T-cell (primary cell): ENCODE results near the gene CAMK2D. TPM values are rescaled to one million over a fixed set of nuclear protein-coding genes. Genes with fewer than 3 reads are reported as not detected.

Source experiments
- ATAC-seq, 4 experiments: fragments of 200-7000 bp in 3 of 4; fragments of 150-1000 bp in 1 of 4; cut with Tn5 transposase; replicated peaks in 1 of 4; 1 replicate in 3 of 4; 2 replicates in 1 of 4; pipeline ENCODE4 v1.10.0; 2021; ENCODE audit warnings: moderate library complexity in 3 of 4, mild to moderate bottlenecking in 2 of 4, moderate number of reproducible peaks in 1 of 4
- CTCF ChIA-PET, 2 donors: fragments of 300-600 bp; sonication (Branson Sonifier 250); formaldehyde crosslinking; loops; one replicate each; lab custom pipeline; 2022; ENCODE audit warnings: antibody characterized with exemption in 2 of 2; lab: Charles Lee
- POLR2A ChIA-PET, 2 donors: fragments of 300-600 bp; sonication (Branson Sonifier 250); formaldehyde crosslinking; loops; one replicate each; lab custom pipeline; 2022; ENCODE audit warnings: antibody characterized with exemption in 2 of 2; lab: Charles Lee
- DNase-seq, 35 experiments: peaks; one replicate each; pipeline versions ENCODE4 v3.0.0 to v3.0.0-alpha.2; 2013 to 2023
- H3K27ac ChIP-seq: one replicate; pipeline ENCODE4 v1.5.1; 2013; ENCODE audit warnings: low read length
- H3K27me3 ChIP-seq, 2 experiments: replicated peaks in 1 of 2; 1 replicate in 1 of 2; 2 replicates in 1 of 2; pipeline versions ENCODE4 v1.6.1 to v1.7.0; 2013; ENCODE audit warnings: low read length in 1 of 2, mixed read lengths in 1 of 2; ENCODE audit not compliant: control insufficient read depth in 2 of 2, insufficient read depth in 2 of 2; ENCODE audit errors: extremely low read depth in 1 of 2
- H3K36me3 ChIP-seq, 2 donors: 1 replicate in 1 of 2; 2 replicates in 1 of 2; pipeline versions ENCODE4 v1.6.1 to v1.7.0; 2013; ENCODE audit warnings: low read length in 1 of 2; ENCODE audit not compliant: control insufficient read depth in 2 of 2, insufficient read depth in 1 of 2; ENCODE audit errors: extremely low read depth in 1 of 2
- H3K4me1 ChIP-seq, 2 experiments: 1 replicate in 1 of 2; 2 replicates in 1 of 2; pipeline versions ENCODE4 v1.6.1 to v1.7.0; 2013; ENCODE audit warnings: low read length in 2 of 2, mixed read lengths in 1 of 2; ENCODE audit not compliant: insufficient read depth in 2 of 2, control insufficient read depth in 1 of 2; ENCODE audit errors: extremely low read depth in 1 of 2
- H3K4me3 ChIP-seq, 2 donors: 1 replicate in 1 of 2; 2 replicates in 1 of 2; pipeline versions ENCODE4 v1.5.1 to v1.7.0; 2013; ENCODE audit warnings: mild to moderate bottlenecking in 2 of 2, low read length in 1 of 2, moderate library complexity in 1 of 2; ENCODE audit not compliant: control insufficient read depth in 1 of 2; ENCODE audit errors: extremely low read depth in 1 of 2
- H3K9me3 ChIP-seq: 2 replicates; pipeline ENCODE4 v1.7.0; 2013
- H3K27ac Mint-ChIP-seq, 2 donors: one replicate each; pipeline ENCODE4 v1.8.0; 2020 to 2021; ENCODE audit warnings: mild to moderate bottlenecking in 2 of 2, mixed read lengths in 2 of 2
- H3K27me3 Mint-ChIP-seq, 2 donors: one replicate each; pipeline ENCODE4 v1.8.0; 2021 to 2022; ENCODE audit warnings: mixed read lengths in 2 of 2
- H3K36me3 Mint-ChIP-seq: one replicate; pipeline ENCODE4 v1.8.0; 2021; ENCODE audit warnings: mixed read lengths
- H3K4me1 Mint-ChIP-seq, 3 donors: one replicate each; pipeline ENCODE4 v1.8.0; 2020 to 2022; ENCODE audit warnings: mixed read lengths in 3 of 3, mild to moderate bottlenecking in 1 of 3
- H3K4me3 Mint-ChIP-seq, 3 donors: one replicate each; pipeline ENCODE4 v1.8.0; 2020 to 2022; ENCODE audit warnings: mild to moderate bottlenecking in 3 of 3, mixed read lengths in 3 of 3, moderate library complexity in 3 of 3
- H3K9me3 Mint-ChIP-seq, 3 donors: one replicate each; pipeline ENCODE4 v1.8.0; 2020 to 2022; ENCODE audit warnings: mixed read lengths in 3 of 3
- WGBS: methylation state at CpG from one replicate; pipeline ENCODE4 v1.1.5; 2013; ENCODE audit warnings: missing lambda C conversion rate; ENCODE audit not compliant: insufficient coverage; 5-methylcytosine and 5-hydroxymethylcytosine counted together
- total RNA-seq, 35 experiments: library from RNA in 6 of 35; stranded (reverse) in 6 of 35; fragments of 120-200 nt in 1 of 35; gene quantifications; one replicate each; pipeline versions ENCODE4 v1.2.1 to v1.2.4 and lab custom pipeline; 2013 to 2026

The CAMK2D gene
- total RNA-seq, 5 donors from 2014 or later (not counting 1 experiment from before 2014, with no cell fraction given), result 30.9 to 36.2 (median 35.4) TPM

- Histone ChIP-seq H3K4me3 (no peak overlapping the region), H3K27ac (peak overlapping the region; percentile 71), H3K27me3 (no peaks in the 10 kb centered on the region), H3K9me3 (no peaks in the 10 kb centered on the region), H3K36me3 (no peaks in the 10 kb centered on the region), H3K4me1 (peaks cover 7 to 18% of the 10 kb centered on the region in 2 experiments)
- Mint-ChIP-seq H3K36me3 (peaks cover 5% of the 10 kb centered on the region), H3K9me3 (no peaks in the 10 kb centered on the region), H3K4me1 (peaks cover 50 to 60% (median 59%) of the 10 kb centered on the region in 3 donors), H3K4me3 (peak overlapping the region in 1 of 3 donors; percentile 45), H3K27ac (no peak overlapping the region), H3K27me3 (no peaks in the 10 kb centered on the region)
- ChIA-PET POLR2A (interaction anchor here in 1 of 2 donors (1.1 kb wide), 1 partner anchor 54 kb away, joined by 3 read pairs; no protein-coding TSS in a partner anchor), CTCF (interaction anchor here in 1 of 2 donors (0.9 to 3.2 kb wide), 4 partner anchors 19 to 127 kb away, joined by 3 to 19 read pairs (median 6); no protein-coding TSS in a partner anchor)
- DNase-seq, result peak in 1 of 35 experiments; percentile 6
- no peak for ATAC-seq
- no CpG with 5 or more reads among the region's 1 CpG for WGBS
Measured at GRCh38 chr4:113637363-113637762, 124.2 kb downstream of the CAMK2D start.

DNA sequence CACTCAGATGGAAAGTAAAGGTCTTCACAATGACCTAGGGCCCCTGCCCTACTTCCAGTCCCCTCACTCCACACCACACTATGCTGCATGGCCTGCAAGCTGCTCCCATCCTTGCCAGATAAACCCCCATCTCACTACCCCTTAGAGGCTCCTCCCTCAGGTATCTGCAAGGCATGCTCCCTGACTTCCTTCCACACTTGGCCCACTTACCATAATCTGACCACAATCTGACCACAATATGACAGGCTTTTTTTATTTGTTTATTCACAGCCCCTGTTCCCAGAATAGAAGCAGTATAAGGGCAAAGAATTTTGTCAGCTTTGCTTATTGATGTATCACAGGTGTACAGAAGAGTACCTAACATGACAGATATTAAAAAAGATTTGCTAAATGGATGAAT, 124.7 kb downstream of the CAMK2D start:
- ChIA-PET CTCF (interaction anchor here in 1 of 2 donors (0.6 to 3.2 kb wide), 3 partner anchors 41 to 257 kb away, joined by 3 to 19 read pairs (median 9); no protein-coding TSS in a partner anchor), POLR2A (no interaction called here)
- no peaks in the 10 kb centered on the region for H3K27me3 ChIP-seq
- Mint-ChIP-seq H3K4me3 (peak overlapping the region; percentile 13 to 61 (median 45)), H3K4me1 (peaks cover 50 to 57% (median 55%) of the 10 kb centered on the region in 3 donors), H3K27me3 (no peaks in the 10 kb centered on the region), H3K36me3 (peaks cover 5% of the 10 kb centered on the region), H3K9me3 (no peaks in the 10 kb centered on the region), H3K27ac (peak overlapping the region; percentile 86 to 95)
- H3K9me3 ChIP-seq, result no peaks in the 10 kb centered on the region
- H3K27ac ChIP-seq, result peak overlapping the region; percentile 71
- DNase-seq, result peak in 26 of 35 experiments; percentile 3 to 68 (median 14)
- H3K4me1 ChIP-seq, result peaks cover 7 to 18% of the 10 kb centered on the region in 2 experiments
- H3K4me3 ChIP-seq, result no peak overlapping the region
- ATAC-seq, result peak; percentile 74 to 82 (median 78)
- H3K36me3 ChIP-seq, result no peaks in the 10 kb centered on the region

GRCh38 chr4:113636438-113636818, 125.1 kb downstream of the CAMK2D start:
- Mint-ChIP-seq H3K4me1 (peaks cover 50 to 59% (median 57%) of the 10 kb centered on the region in 3 donors), H3K9me3 (no peaks in the 10 kb centered on the region), H3K36me3 (peaks cover 5% of the 10 kb centered on the region), H3K27me3 (no peaks in the 10 kb centered on the region), H3K27ac (peak overlapping the region; percentile 86 to 95), H3K4me3 (peak overlapping the region; percentile 13 to 61 (median 45))
- Histone ChIP-seq H3K27ac (peak overlapping the region; percentile 71), H3K36me3 (no peaks in the 10 kb centered on the region), H3K9me3 (no peaks in the 10 kb centered on the region), H3K4me3 (no peak overlapping the region), H3K27me3 (no peaks in the 10 kb centered on the region), H3K4me1 (peaks cover 7 to 18% of the 10 kb centered on the region in 2 experiments)
- CTCF ChIA-PET, result interaction anchor here (0.6 to 3.2 kb wide), 4 partner anchors 42 to 262 kb away, joined by 3 to 19 read pairs (median 6); no protein-coding TSS in a partner anchor
- no CpG with 5 or more reads among the region's 3 CpGs for WGBS
- ATAC-seq, result peak; percentile 80 to 83 (median 81)
- peak in 27 of 35 experiments; percentile 4 to 58 (median 20) for DNase-seq
- POLR2A ChIA-PET, result no interaction called here

GRCh38 chr4:113635739-113636437, 125.7 kb downstream of the CAMK2D start:
- 79% methylated on average over 2 of the region's 3 CpGs for WGBS
- Mint-ChIP-seq H3K36me3 (peaks cover 5% of the 10 kb centered on the region), H3K9me3 (no peaks in the 10 kb centered on the region), H3K4me3 (peak overlapping the region in 1 of 3 donors; percentile 45), H3K27ac (peak overlapping the region; percentile 86 to 95), H3K27me3 (no peaks in the 10 kb centered on the region), H3K4me1 (peaks cover 47 to 58% (median 55%) of the 10 kb centered on the region in 3 donors)
- peak overlapping the region; percentile 71 for H3K27ac ChIP-seq
- no peaks in the 10 kb centered on the region for H3K9me3 ChIP-seq
- POLR2A ChIA-PET, result no interaction called here
- no peaks in the 10 kb centered on the region for H3K27me3 ChIP-seq
- peaks cover 7 to 18% of the 10 kb centered on the region in 2 experiments for H3K4me1 ChIP-seq
- CTCF ChIA-PET, result interaction anchor here (1.4 to 3.2 kb wide), 3 partner anchors 42 to 263 kb away, joined by 3 to 19 read pairs (median 9); no protein-coding TSS in a partner anchor
- no peaks in the 10 kb centered on the region for H3K36me3 ChIP-seq
- ATAC-seq, result peak in 1 of 4 experiments; percentile 4
- no peak overlapping the region for H3K4me3 ChIP-seq
- no peak for DNase-seq

DNA sequence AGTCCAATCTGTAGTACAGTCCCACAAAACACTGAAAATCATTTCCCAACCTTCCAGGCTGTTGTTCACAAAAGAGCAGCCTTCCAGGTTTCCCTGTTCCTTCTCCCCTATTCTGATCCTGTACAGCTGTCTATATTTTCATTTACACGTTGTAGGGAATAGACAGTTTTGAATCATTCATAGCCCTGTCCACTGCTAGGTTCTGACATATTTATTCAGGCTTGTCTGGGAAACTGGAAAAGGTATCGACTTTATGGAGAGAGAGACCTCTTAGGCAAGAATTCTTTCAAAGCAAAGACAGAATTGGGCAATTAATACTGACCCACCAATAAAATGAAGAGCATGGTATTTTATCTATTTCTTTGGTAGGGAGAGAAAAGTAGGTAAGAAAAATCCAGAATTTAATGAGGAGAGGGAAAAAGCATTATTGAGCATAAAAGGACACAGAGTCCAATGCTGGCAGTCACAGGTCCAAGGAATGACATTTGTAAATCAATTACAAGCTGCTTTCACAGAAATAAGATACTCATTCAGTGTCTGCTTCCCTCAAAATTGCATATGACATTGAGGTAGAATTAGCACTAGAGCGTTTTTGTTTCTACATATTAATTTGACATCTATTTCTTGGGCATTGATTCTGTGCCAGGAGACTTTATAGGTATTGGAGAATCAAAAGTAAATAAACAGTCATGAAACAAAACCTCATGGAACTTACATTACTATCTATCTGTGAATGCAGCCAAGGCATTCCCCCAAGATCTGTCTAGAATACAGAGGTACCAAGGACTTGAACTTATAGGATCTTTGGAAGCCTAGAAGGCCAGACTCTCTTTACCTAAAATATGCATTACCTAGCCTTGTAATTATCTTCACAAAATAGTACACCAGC, 127.2 kb downstream of the CAMK2D start:
- DNase-seq, result no peak
- no peak overlapping the region for H3K27ac ChIP-seq
- H3K36me3 Mint-ChIP-seq, result peaks cover 5% of the 10 kb centered on the region
- no CpG with 5 or more reads among the region's 3 CpGs for WGBS
- H3K27me3 Mint-ChIP-seq, result no peaks in the 10 kb centered on the region
- no peak for ATAC-seq
- H3K27me3 ChIP-seq, result no peaks in the 10 kb centered on the region
- ChIA-PET CTCF (interaction anchor here in 1 of 2 donors (0.5 kb wide), 1 partner anchor 994 kb away, joined by 3 read pairs; no protein-coding TSS in a partner anchor), POLR2A (no interaction called here)
- no peaks in the 10 kb centered on the region for H3K9me3 Mint-ChIP-seq
- H3K27ac Mint-ChIP-seq, result no peak overlapping the region
- H3K36me3 ChIP-seq, result no peaks in the 10 kb centered on the region
- H3K4me3 Mint-ChIP-seq, result no peak overlapping the region
- no peaks in the 10 kb centered on the region for H3K9me3 ChIP-seq
- H3K4me1 Mint-ChIP-seq, result peaks cover 37 to 56% (median 51%) of the 10 kb centered on the region in 3 donors
- H3K4me1 ChIP-seq, result peaks cover 7 to 17% of the 10 kb centered on the region in 2 experiments
- H3K4me3 ChIP-seq, result no peak overlapping the region

DNA sequence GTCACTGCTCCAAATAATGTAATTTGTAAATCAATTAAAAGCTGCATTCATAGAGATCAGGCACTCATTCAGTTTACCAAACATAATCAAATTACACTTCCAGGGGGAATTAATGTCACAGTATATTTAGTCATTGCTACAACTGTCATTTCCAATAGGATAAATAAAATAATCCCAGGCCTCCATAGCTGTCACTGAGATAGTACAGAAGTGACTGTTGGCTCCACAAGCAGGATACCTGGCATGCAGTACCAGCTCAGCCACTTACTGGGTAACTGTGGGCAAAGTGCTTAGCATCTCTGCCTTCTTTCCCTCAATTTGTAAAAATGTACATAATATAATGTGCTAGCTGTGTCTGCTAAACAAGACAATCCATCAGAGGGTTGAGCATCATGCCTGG, 128.1 kb downstream of the CAMK2D start:
- peaks cover 28 to 50% (median 46%) of the 10 kb centered on the region in 3 donors for H3K4me1 Mint-ChIP-seq
- H3K4me1 ChIP-seq, result peaks cover 7 to 15% of the 10 kb centered on the region in 2 experiments
- ATAC-seq, result no peak
- H3K36me3 Mint-ChIP-seq, result peaks cover 5% of the 10 kb centered on the region
- H3K9me3 ChIP-seq, result no peaks in the 10 kb centered on the region
- no peak overlapping the region for H3K4me3 Mint-ChIP-seq
- no peaks in the 10 kb centered on the region for H3K36me3 ChIP-seq
- H3K9me3 Mint-ChIP-seq, result no peaks in the 10 kb centered on the region
- no peak for DNase-seq
- H3K4me3 ChIP-seq, result no peak overlapping the region
- CTCF ChIA-PET, result no interaction called here
- H3K27ac Mint-ChIP-seq, result no peak overlapping the region
- no peaks in the 10 kb centered on the region for H3K27me3 Mint-ChIP-seq
- H3K27me3 ChIP-seq, result no peaks in the 10 kb centered on the region
- no peak overlapping the region for H3K27ac ChIP-seq
- POLR2A ChIA-PET, result no interaction called here
